HepG2 (cell line): Measurements from ENCODE around the gene IMPDH2. TPM values are rescaled to one million over a fixed set of nuclear protein-coding genes. Genes with fewer than 3 reads are reported as not detected.

ENCODE experiments used
- ASH2L ChIP-seq: fragments of 300-600, 200-600 bp; sonication (generic); IDR thresholded peaks from 2 replicates; pipeline ENCODE4 v1.7.0; 2017; ENCODE audit warnings: low read depth, mild to moderate bottlenecking, moderate library complexity, mixed read lengths, low read length; ENCODE audit not compliant: insufficient read length
- MTF1 ChIP-seq: sonication (generic); formaldehyde crosslinking; IDR thresholded peaks from 2 replicates; pipeline ENCODE4 v1.5.0; 2020; ENCODE audit warnings: missing genetic modification reagents
- PHF20 ChIP-seq: sonication (generic); formaldehyde crosslinking; IDR thresholded peaks from 2 replicates; pipeline ENCODE4 v1.5.0; 2020; ENCODE audit warnings: mild to moderate bottlenecking, missing genetic modification reagents
- RELA ChIP-seq: sonication (generic); formaldehyde crosslinking; IDR thresholded peaks from 2 replicates; pipeline ENCODE4 v1.4.0; 2020; ENCODE audit warnings: missing genetic modification reagents
- STAT6 ChIP-seq: sonication (generic); formaldehyde crosslinking; IDR thresholded peaks from 2 replicates; pipeline ENCODE4 v1.4.0; 2020; ENCODE audit warnings: missing genetic modification reagents, mild to moderate bottlenecking, borderline replicate concordance
- TBX2 ChIP-seq: sonication (generic); formaldehyde crosslinking; IDR thresholded peaks from 2 replicates; pipeline ENCODE4 v1.5.0; 2020; ENCODE audit warnings: missing genetic modification reagents, mild to moderate bottlenecking, borderline replicate concordance
- TSC22D2 ChIP-seq: sonication (generic); formaldehyde crosslinking; IDR thresholded peaks from 2 replicates; pipeline ENCODE4 v1.5.1; 2020; ENCODE audit warnings: missing genetic modification reagents, mild to moderate bottlenecking, borderline replicate concordance
- ZHX1 ChIP-seq: sonication (generic); formaldehyde crosslinking; IDR thresholded peaks from 2 replicates; pipeline ENCODE4 v1.8.1; 2022; ENCODE audit warnings: low read depth, mild to moderate bottlenecking, missing genetic modification reagents
- ZNF337 ChIP-seq: sonication (generic); formaldehyde crosslinking; IDR thresholded peaks from 2 replicates; pipeline ENCODE4 v1.5.1; 2020; ENCODE audit warnings: missing genetic modification reagents, low read depth, mild to moderate bottlenecking, borderline replicate concordance
- ZNF382 ChIP-seq: sonication (generic); formaldehyde crosslinking; IDR thresholded peaks from 2 replicates; pipeline ENCODE4 v1.5.0; 2020; ENCODE audit warnings: missing genetic modification reagents, mild to moderate bottlenecking, borderline replicate concordance
- ZNF552 ChIP-seq: sonication (generic); formaldehyde crosslinking; IDR thresholded peaks from 2 replicates; pipeline ENCODE4 v1.9.0; 2022; ENCODE audit warnings: missing genetic modification reagents, mild to moderate bottlenecking, borderline replicate concordance
- ZNF672 ChIP-seq: sonication (generic); formaldehyde crosslinking; IDR thresholded peaks from 2 replicates; pipeline ENCODE4 v1.8.1; 2022; ENCODE audit warnings: missing genetic modification reagents
- ZNF800 ChIP-seq: sonication (generic); formaldehyde crosslinking; IDR thresholded peaks from 2 replicates; pipeline ENCODE4 v1.4.0; 2020; ENCODE audit warnings: missing genetic modification reagents
- ZXDC ChIP-seq: sonication (generic); formaldehyde crosslinking; IDR thresholded peaks from 2 replicates; pipeline ENCODE4 v1.5.0; 2020; ENCODE audit warnings: mild to moderate bottlenecking, missing genetic modification reagents
- polyA plus RNA-seq, 8 experiments: library from polyadenylated mRNA; depleted of rRNA in 3 of 8; stranded (reverse) in 7 of 8; unstranded in 1 of 8; fragments of >200 nt; fragmentation: Illumina TruSeq in 4 of 8; extraction: Trizol in 4 of 8; gene quantifications; 2 replicates each; pipeline versions ENCODE4 v1.2.1 to v1.2.3, GENCODE V29; 2011 to 2016; ENCODE audit warnings: low read depth in 4 of 8, missing spikeins in 1 of 8, mixed read lengths in 1 of 8; ENCODE audit not compliant: insufficient read depth in 1 of 8
- total RNA-seq, 5 experiments: library from RNA; depleted of rRNA; stranded (reverse); fragments of >200 nt; fragmentation: Illumina TruSeq; extraction: Trizol; gene quantifications; 2 replicates each; pipeline ENCODE4 v1.2.3, GENCODE V29; 2016; ENCODE audit warnings: low read depth in 1 of 5

Gene IMPDH2
- total and polyA plus RNA-seq, 2 of the 13 experiments (the other 11 are each of a cell fraction or from before 2014, with no cell fraction given): 248 to 260 TPM

- TF ChIP-seq ZXDC (peak; percentile 76; the same call in 1 of the 2 replicates), TSC22D2 (CRISPR knock-in tag) (no peak), RELA (CRISPR knock-in tag) (no peak), MTF1 (CRISPR knock-in tag) (peak; percentile 25; the same call in 1 of the 2 replicates), ZNF552 (peak; percentile 54), ASH2L (peak; percentile 68), ZNF337 (CRISPR knock-in tag) (no peak), ZNF800 (CRISPR knock-in tag) (no peak; the same call in 1 of the 2 replicates), PHF20 (peak; percentile 79), ZNF382 (CRISPR knock-in tag) (no peak), TBX2 (CRISPR knock-in tag) (peak; percentile 71; the same call in 1 of the 2 replicates), ZHX1 (CRISPR knock-in tag) (peak; percentile 93; the same call in 1 of the 2 replicates), STAT6 (peak; percentile 69; the same call in 1 of the 2 replicates), ZNF672 (CRISPR knock-in tag) (no peak)
Observed at GRCh38 chr3:49021813-49022687, 7.1 kb downstream of the IMPDH2 start, which contains the start of gene NDUFAF3 (continued).
